ENCODE results near the gene CCL28. TPM values are rescaled to one million over a fixed set of nuclear protein-coding genes. Genes with fewer than 3 reads are reported as not detected.

The CCL28 gene
- total and polyA plus RNA-seq, 2 of the 13 experiments (the other 11 are each of a cell fraction or from before 2014, with no cell fraction given), result 0.03 TPM; not detected in 1

DNA sequence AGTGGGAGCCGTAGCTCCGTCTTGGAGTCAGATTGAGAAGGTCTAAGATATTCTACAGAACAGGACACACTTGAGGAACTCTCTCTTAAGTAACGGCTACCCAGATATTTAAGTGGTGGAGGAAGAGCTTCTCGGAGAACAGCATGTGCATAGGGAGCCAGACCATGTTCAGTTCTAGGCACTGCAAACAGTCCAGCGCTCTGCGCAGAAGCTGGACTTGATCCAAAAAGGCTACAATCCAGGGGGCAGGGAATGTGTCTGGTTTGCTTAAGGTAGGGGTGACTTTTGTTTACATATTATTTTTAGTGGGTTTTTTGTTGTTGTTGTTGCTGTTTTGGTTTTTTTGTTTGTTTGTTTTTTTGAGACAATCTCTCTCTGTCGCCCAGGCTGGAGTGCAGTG lies 16.8 kb upstream of the CCL28 start (continued):
- TF ChIP-seq, protein P1, sequence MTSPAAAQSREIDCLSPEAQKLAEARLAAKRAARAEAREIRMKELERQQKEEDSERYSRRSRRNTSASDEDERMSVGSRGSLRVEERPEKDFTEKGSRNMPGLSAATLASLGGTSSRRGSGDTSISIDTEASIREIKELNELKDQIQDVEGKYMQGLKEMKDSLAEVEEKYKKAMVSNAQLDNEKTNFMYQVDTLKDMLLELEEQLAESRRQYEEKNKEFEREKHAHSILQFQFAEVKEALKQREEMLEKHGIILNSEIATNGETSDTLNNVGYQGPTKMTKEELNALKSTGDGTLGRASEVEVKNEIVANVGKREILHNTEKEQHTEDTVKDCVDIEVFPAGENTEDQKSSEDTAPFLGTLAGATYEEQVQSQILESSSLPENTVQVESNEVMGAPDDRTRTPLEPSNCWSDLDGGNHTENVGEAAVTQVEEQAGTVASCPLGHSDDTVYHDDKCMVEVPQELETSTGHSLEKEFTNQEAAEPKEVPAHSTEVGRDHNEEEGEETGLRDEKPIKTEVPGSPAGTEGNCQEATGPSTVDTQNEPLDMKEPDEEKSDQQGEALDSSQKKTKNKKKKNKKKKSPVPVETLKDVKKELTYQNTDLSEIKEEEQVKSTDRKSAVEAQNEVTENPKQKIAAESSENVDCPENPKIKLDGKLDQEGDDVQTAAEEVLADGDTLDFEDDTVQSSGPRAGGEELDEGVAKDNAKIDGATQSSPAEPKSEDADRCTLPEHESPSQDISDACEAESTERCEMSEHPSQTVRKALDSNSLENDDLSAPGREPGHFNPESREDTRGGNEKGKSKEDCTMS (CRISPR knock-in tag; conservative IDR thresholded peaks at IDR 0.05), result no peak
- TF ChIP-seq ZNF737 (CRISPR knock-in tag; IDR thresholded peaks at IDR 0.05; ENCODE audit: borderline replicate concordance) (no peak), ZNF546 (CRISPR knock-in tag; conservative IDR thresholded peaks at IDR 0.05) (no peak), RORA (CRISPR knock-in tag; IDR thresholded peaks at IDR 0.05) (no peak), JUNB (CRISPR knock-in tag; IDR thresholded peaks at IDR 0.05; ENCODE audit: borderline replicate concordance) (no peak), ZNF430 (CRISPR knock-in tag; IDR thresholded peaks at IDR 0.05) (no peak), HNRNPL (IDR thresholded peaks at IDR 0.05; ENCODE audit: low read depth, low read length) (no peak), ZNF501 (CRISPR knock-in tag; IDR thresholded peaks at IDR 0.05) (no peak), ZNF768 (CRISPR knock-in tag; IDR thresholded peaks at IDR 0.05) (no peak)

DNA sequence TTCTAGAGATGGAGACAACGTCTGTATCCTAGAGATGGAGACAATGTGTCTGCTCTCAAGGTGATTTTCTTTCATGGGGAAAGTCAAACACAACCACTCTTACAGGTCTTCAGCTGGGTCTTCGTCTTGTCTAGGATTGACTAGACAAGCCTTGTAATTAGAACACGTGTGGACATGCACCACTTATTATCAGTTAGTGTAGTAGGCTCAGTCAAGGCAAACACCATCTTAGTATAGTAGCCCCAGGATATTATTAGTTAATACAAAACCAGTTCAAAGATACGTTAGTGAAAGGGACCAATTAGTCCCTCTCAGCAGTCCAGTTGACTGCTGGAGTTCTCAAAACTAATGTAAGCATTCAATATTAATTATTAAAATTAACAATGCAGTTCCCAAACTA lies 15.1 kb upstream of the CCL28 start:
- no peaks in the 10 kb centered on the region for H3K79me2 ChIP-seq (ENCODE audit: insufficient read depth, low read length)
- H3K9ac ChIP-seq (ENCODE audit: insufficient read depth, low read depth, low read length), result no peak overlapping the region
- no peak overlapping the region; the same call in 1 of the 2 replicates for H3K4me2 ChIP-seq (ENCODE audit: low read depth, low read length)
- peak overlapping the region in 1 of 3 experiments; percentile 10; a peak in 1 of 6 replicates for H3K4me3 ChIP-seq (replicated peaks in 1 of 3; ENCODE audit: insufficient read depth in 1 of 3, low read depth in 2 of 3, low read length in 3 of 3)
- no peaks in the 10 kb centered on the region for H3K9me3 ChIP-seq (ENCODE audit: low read length)
- peaks cover 65% of the 10 kb centered on the region for H3K4me1 ChIP-seq (ENCODE audit: insufficient read depth, low read length)
- DNase-seq (ENCODE audit: low spot score) (no peak), ATAC-seq (no peak), FAIRE-seq (no peak)
- TF ChIP-seq CBX2 (IDR thresholded peaks at IDR 0.05; ENCODE audit: low read depth, low read length), result no peak
- TF ChIP-seq CBX2 (CRISPR knock-in tag; IDR thresholded peaks at IDR 0.05; ENCODE audit: low read depth), result no peak
- TF ChIP-seq ZMYM3 (CRISPR knock-in tag; IDR thresholded peaks at IDR 0.05), result no peak
- TF ChIP-seq, protein P2, sequence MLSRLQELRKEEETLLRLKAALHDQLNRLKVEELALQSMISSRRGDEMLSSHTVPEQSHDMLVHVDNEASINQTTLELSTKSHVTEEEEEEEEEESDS (CRISPR knock-in tag; IDR thresholded peaks at IDR 0.05; ENCODE audit: borderline replicate concordance), result no peak
- TF ChIP-seq RBM39 (IDR thresholded peaks at IDR 0.05; ENCODE audit: low read depth, low read length, poor library complexity, severe bottlenecking), result no peak
- TF ChIP-seq NCOA1 (CRISPR knock-in tag; IDR thresholded peaks at IDR 0.05), result no peak
- TF ChIP-seq MBNL3 (CRISPR knock-in tag; conservative IDR thresholded peaks at IDR 0.05), result no peak
- no peak for TF ChIP-seq CBFB (CRISPR knock-in tag; IDR thresholded peaks at IDR 0.05)
- TF ChIP-seq ZKSCAN8 (CRISPR knock-in tag; IDR thresholded peaks at IDR 0.05; ENCODE audit: borderline replicate concordance), result no peak
- TF ChIP-seq MEIS1 (CRISPR knock-in tag; IDR thresholded peaks at IDR 0.05; ENCODE audit: borderline replicate concordance), result no peak
- TF ChIP-seq ZNF614 (CRISPR knock-in tag; IDR thresholded peaks at IDR 0.05; ENCODE audit: borderline replicate concordance), result no peak
- H3K27ac ChIP-seq (ENCODE audit: extremely low read length, insufficient read depth, low read length), result peak overlapping the region; percentile 28
- in situ Hi-C loops (cut with HindIII; ENCODE audit: extremely low pct_ligation_motif_present, low pct_unique_long_range_greater_than_20kb), result no loop called here
- H4K20me1 ChIP-seq (ENCODE audit: insufficient read depth, low read length), result no peaks in the 10 kb centered on the region
- WGBS (ENCODE audit: low lambda C conversion rate), result 70% methylated on average over 4 of the region's 4 CpGs
- intact Hi-C loops (cut with micrococcal nuclease; ENCODE audit: unreplicated experiment), result no loop called here
- no peaks in the 10 kb centered on the region for H3K36me3 ChIP-seq (replicated peaks in 1 of 2; ENCODE audit: control insufficient read depth in 1 of 2, insufficient read depth in 2 of 2, low read length in 2 of 2)
- CTCF ChIA-PET (ENCODE audit: low intra/inter-chr PET ratio, low total read pairs), result no interaction called here
- POLR2A ChIA-PET, result interaction anchor here (1.6 to 2.6 kb wide), 2 partner anchors 24 to 57 kb away, joined by 4 to 12 read pairs; partner anchors contain the start of gene TMEM267
- no peaks in the 10 kb centered on the region for H3K27me3 ChIP-seq (ENCODE audit: control insufficient read depth in 1 of 2, insufficient read depth in 2 of 2, low read length in 2 of 2)
- no TSS peak for BruUV-seq (replicated peaks)
- H2AFZ ChIP-seq (ENCODE audit: low read length), result no peak overlapping the region

All from HepG2 (cell line).